ENCODE results near the gene RPL13A. TPM values are rescaled to one million over a fixed set of nuclear protein-coding genes. Genes with fewer than 3 reads are reported as not detected.

RPL13A gene
- total and polyA plus RNA-seq, 2 of the 4 experiments (the other 2 are of a cell fraction), result 1,477 to 2,069 TPM

DNA sequence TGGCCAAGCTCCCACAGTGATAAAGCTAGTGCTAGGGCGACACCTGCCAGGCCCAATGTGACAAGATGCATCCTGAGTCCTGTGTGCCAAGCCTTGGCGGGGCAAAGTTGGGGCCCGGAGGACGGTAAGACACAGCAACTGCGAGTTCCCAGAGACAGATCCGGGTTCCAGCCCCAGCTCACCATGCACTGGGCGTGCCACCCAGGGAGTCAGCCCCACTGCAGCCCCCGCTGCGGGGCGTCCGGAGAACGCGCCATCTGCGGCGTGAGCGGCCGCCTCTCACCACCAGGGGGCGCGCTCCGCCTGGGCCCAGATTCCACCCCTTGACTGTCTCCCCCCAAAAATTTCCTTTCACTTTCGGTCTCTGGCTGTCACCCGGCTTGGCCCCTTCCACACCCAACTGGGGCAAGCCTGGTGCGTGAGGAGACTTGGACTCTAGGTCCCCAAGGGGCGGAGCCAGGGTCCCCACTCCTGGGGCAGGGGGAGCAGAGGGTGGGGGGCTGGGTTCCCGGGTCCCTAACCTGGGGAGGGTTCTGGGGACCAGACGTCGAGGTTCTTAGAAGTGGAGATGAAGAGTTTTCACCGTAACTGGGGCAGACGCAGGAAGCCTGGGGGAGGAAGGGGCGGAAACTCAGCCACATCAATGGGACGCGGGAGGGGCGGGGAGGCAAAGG is 13.4 kb upstream of the RPL13A start, which contains the start of gene FLT3LG:
Gene FLT3LG (plus strand): TSS at position 348 of the 674 bp plus-strand sequence. CDS start 425 bp downstream, outside the sequence.
- peaks cover 12% of the 10 kb centered on the region; the same call in 1 of the 2 replicates for H3K9me1 ChIP-seq (ENCODE audit: insufficient read depth, low read length)
- intact Hi-C loops (cut with micrococcal nuclease), result loop anchor here (1.0 kb wide), 2 partner anchors 73 to 96 kb away; no protein-coding TSS in a partner anchor
- 13% methylated on average over 15 of the region's 33 CpGs; no CpG with 5 or more reads in 1 of the 2 experiments for WGBS, 2 experiments (ENCODE audit: extremely low coverage in 2 of 2, insufficient read length in 1 of 2)
- peak; percentile 85 for ATAC-seq (ENCODE audit: low read depth)
- peak within 1 kb of the TSS; percentile 82 for H3K9ac ChIP-seq (ENCODE audit: low read depth, low read length)
- H3K27me3 ChIP-seq (ENCODE audit: control insufficient read depth, insufficient read depth, low read length), result no peaks in the 10 kb centered on the region
- H2BK20ac ChIP-seq (ENCODE audit: low read depth, low read length), result 0 out of 2 replicates have a peak within 1 kb of the TSS, but pooled peaks have one; percentile 48
- peaks cover 1% of the 10 kb centered on the region; the same call in 1 of the 2 replicates for H3K36me3 ChIP-seq (ENCODE audit: control insufficient read depth, insufficient read depth, low read length)
- no peaks in the 10 kb centered on the region for H4K20me1 ChIP-seq (ENCODE audit: insufficient read depth, low read length)
- H3K4me2 ChIP-seq (ENCODE audit: low read depth, low read length), result peak within 1 kb of the TSS; percentile 93
- H3K23ac ChIP-seq (ENCODE audit: low read depth, low read length), result peak within 1 kb of the TSS; percentile 73
- H3K56ac ChIP-seq (ENCODE audit: extremely low read depth, insufficient read depth, low read length), result peak within 1 kb of the TSS; percentile 40
- peak within 1 kb of the TSS; percentile 96 for H2AK9ac ChIP-seq (replicated peaks; ENCODE audit: low read depth, low read length, poor library complexity)
- peak within 1 kb of the TSS; percentile 70 for H2BK120ac ChIP-seq (ENCODE audit: low read depth, low read length)
- CTCF ChIA-PET, result interaction anchor here (0.6 to 1.3 kb wide), 5 partner anchors 15 to 375 kb away, joined by 3 to 5 read pairs (median 4); partner anchors contain the start of gene ALDH16A1
- peaks cover 11% of the 10 kb centered on the region; the same call in 1 of the 2 replicates for H3K4me1 ChIP-seq (ENCODE audit: control insufficient read depth, insufficient read depth, low read length)
- H3K27ac ChIP-seq (ENCODE audit: insufficient read depth, low read length), result peak within 1 kb of the TSS; percentile 49
- H2AFZ ChIP-seq (replicated peaks; ENCODE audit: low read length, poor library complexity), result peak within 1 kb of the TSS; percentile 96
- peak within 1 kb of the TSS; percentile 5 for H2BK5ac ChIP-seq (ENCODE audit: low read depth, low read length, poor library complexity, severe bottlenecking)
- H4K8ac ChIP-seq (ENCODE audit: low read depth in 2 of 2, low read length in 2 of 2), result peak within 1 kb of the TSS; percentile 85 to 96
- H3K9me3 ChIP-seq (ENCODE audit: control insufficient read depth, insufficient read depth, low read length), result no peaks in the 10 kb centered on the region
- peaks cover 0 to 8% of the 10 kb centered on the region in 2 experiments; a peak in 2 of 4 replicates for H3K79me1 ChIP-seq (ENCODE audit: low read depth in 1 of 2, low read length in 2 of 2)
- peak within 1 kb of the TSS; percentile 96 for H3K4ac ChIP-seq (ENCODE audit: low read depth, low read length)
- POLR2A ChIA-PET (ENCODE audit: unreplicated experiment), result interaction anchor here (0.6 kb wide), 1 partner anchor 8 kb away, joined by 3 read pairs; no protein-coding TSS in a partner anchor
- H4K91ac ChIP-seq (ENCODE audit: insufficient read depth, low read depth, low read length), result peak within 1 kb of the TSS; percentile 81
- DNase-seq, result peak; percentile 69
- dilution Hi-C loops (cut with HindIII; ENCODE audit: low sequenced_read_pairs, unreplicated experiment), result no loop called here
- H3K4me3 ChIP-seq (ENCODE audit: insufficient read depth, low read depth, low read length), result peak within 1 kb of the TSS; percentile 59
- H4K5ac ChIP-seq (ENCODE audit: low read depth, low read length), result peak within 1 kb of the TSS; percentile 78
- peak within 1 kb of the TSS; percentile 65; the same call in 1 of the 2 replicates for H3K18ac ChIP-seq (ENCODE audit: low read depth, low read length)
- BruUV-seq (replicated peaks), result no TSS peak
- peak within 1 kb of the TSS; percentile 99 for H2AK5ac ChIP-seq (ENCODE audit: low read depth, low read length)
- H3K14ac ChIP-seq (replicated peaks; ENCODE audit: low read depth, low read length), result peak within 1 kb of the TSS; percentile 92
- in situ Hi-C loops (cut with MboI; ENCODE audit: low sequenced_read_pairs), result no loop called here
- H2BK15ac ChIP-seq (ENCODE audit: low read depth, low read length), result peak within 1 kb of the TSS; percentile 58; the same call in 1 of the 3 replicates
- TF ChIP-seq CTCF (conservative IDR thresholded peaks at IDR 0.05; ENCODE audit: low read depth, low read length), result peak; percentile 97
- TF ChIP-seq MAZ (IDR thresholded peaks at IDR 0.05; ENCODE audit: borderline replicate concordance, low read depth, low read length), result peak; percentile 87
- peak; percentile 72 for TF ChIP-seq MXI1 (IDR thresholded peaks at IDR 0.05; ENCODE audit: borderline replicate concordance, low read depth, low read length)
- no peak for TF ChIP-seq POLR2A (IDR thresholded peaks at IDR 0.05; ENCODE audit: low read depth, low read length)
- no peak for TF ChIP-seq CHD1 (IDR thresholded peaks at IDR 0.05; ENCODE audit: low read depth, low read length)
- TF ChIP-seq RCOR1 (IDR thresholded peaks at IDR 0.05; ENCODE audit: insufficient replicate concordance, low read length), result no peak
- peak; percentile 74 for TF ChIP-seq SMC3 (IDR thresholded peaks at IDR 0.05; ENCODE audit: low read depth, low read length)
- peak; percentile 69 for TF ChIP-seq RAD21 (IDR thresholded peaks at IDR 0.05; ENCODE audit: low read length)
- no peak for TF ChIP-seq NFE2L2 (IDR thresholded peaks at IDR 0.05; ENCODE audit: low read depth, low read length)
- no peak for TF ChIP-seq CEBPB (IDR thresholded peaks at IDR 0.05; ENCODE audit: low read depth, low read length)
- peak; percentile 13; the same call in 1 of the 2 replicates for TF ChIP-seq BHLHE40 (IDR thresholded peaks at IDR 0.05; ENCODE audit: low read depth, low read length)
- TF ChIP-seq FOS (IDR thresholded peaks at IDR 0.05; ENCODE audit: low read depth, low read length), result no peak
- 0 out of 2 replicates have a peak, but pooled peaks have one; percentile 5 for TF ChIP-seq RFX5 (IDR thresholded peaks at IDR 0.05; ENCODE audit: low read depth, low read length)
- TF ChIP-seq, protein P1, sequence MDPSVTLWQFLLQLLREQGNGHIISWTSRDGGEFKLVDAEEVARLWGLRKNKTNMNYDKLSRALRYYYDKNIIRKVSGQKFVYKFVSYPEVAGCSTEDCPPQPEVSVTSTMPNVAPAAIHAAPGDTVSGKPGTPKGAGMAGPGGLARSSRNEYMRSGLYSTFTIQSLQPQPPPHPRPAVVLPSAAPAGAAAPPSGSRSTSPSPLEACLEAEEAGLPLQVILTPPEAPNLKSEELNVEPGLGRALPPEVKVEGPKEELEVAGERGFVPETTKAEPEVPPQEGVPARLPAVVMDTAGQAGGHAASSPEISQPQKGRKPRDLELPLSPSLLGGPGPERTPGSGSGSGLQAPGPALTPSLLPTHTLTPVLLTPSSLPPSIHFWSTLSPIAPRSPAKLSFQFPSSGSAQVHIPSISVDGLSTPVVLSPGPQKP (IDR thresholded peaks at IDR 0.05; ENCODE audit: borderline replicate concordance, low read depth, low read length), result no peak
